Measurements from ENCODE around the gene CD70.
"Not testable (repeated sequence)": the region's sequence is repeated elsewhere in the genome, so short reads cannot be mapped to it uniquely, and the experiment has no call there.

CD70 gene

DNA sequence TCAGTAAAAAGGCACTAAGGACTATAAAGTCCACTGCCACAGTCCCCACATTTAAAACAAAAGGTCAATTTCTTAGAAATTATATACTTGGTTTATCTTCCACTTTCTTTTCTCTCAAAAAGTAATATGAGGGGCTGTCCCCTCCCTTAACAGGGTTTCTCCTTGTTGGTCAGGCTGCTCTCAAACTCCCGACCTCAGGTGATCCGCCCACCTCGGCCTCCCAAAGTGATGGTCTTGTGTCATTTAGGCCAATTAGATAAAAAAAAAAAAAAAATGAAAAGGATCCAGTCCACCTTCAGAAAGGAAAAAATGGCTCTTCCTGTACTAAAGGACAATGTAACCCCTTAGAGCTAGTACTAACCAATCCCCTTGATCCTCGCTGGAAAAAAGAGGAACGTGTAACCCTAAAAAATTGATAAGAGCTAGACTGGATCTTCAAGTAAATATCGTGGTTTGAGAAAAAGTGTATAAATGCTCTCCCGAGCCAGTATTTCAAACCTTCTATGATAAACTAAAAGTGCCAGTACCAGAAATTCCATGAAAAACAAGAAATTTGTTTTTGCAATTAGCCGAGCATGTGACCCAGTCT lies 9.0 kb upstream of the CD70 start:
- no peak for DNase-seq (ENCODE audit: low spot score)
- TF ChIP-seq, protein P1, sequence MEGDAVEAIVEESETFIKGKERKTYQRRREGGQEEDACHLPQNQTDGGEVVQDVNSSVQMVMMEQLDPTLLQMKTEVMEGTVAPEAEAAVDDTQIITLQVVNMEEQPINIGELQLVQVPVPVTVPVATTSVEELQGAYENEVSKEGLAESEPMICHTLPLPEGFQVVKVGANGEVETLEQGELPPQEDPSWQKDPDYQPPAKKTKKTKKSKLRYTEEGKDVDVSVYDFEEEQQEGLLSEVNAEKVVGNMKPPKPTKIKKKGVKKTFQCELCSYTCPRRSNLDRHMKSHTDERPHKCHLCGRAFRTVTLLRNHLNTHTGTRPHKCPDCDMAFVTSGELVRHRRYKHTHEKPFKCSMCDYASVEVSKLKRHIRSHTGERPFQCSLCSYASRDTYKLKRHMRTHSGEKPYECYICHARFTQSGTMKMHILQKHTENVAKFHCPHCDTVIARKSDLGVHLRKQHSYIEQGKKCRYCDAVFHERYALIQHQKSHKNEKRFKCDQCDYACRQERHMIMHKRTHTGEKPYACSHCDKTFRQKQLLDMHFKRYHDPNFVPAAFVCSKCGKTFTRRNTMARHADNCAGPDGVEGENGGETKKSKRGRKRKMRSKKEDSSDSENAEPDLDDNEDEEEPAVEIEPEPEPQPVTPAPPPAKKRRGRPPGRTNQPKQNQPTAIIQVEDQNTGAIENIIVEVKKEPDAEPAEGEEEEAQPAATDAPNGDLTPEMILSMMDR (IDR thresholded peaks at IDR 0.05; ENCODE audit: extremely low read depth, missing control alignments), result no peak

DNA sequence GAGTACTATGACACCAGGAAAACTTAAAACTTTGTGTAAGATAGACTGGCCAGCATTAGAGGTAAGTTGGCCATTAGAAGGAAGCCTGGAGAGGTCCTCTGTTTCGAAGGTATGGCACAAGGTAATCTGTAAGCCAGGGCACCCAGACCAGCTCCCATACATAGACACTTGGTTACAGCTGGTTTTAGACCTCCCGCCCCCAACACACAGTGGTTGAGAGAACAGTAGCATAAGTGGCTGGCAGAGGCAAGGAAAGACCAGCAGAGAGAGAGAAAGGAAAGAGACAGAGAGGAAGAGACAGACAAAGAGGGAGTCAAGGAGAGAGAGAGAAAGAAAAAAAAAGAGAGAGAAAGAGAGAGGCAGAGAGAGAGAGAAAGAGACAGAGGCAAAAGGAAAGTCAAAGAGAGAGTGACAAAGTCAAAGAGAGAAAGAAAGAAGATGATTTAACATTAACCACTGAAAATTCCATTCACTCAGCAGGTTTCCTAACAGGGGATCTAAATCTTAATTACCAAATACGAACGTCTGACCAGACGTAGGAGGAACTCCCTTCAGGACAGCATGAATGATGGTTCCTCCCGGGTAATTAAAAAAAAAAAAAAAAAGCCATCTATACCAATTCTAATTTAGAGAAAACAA lies 7.4 kb upstream of the CD70 start:
- not testable (repeated sequence) for DNase-seq (ENCODE audit: low spot score)

DNA sequence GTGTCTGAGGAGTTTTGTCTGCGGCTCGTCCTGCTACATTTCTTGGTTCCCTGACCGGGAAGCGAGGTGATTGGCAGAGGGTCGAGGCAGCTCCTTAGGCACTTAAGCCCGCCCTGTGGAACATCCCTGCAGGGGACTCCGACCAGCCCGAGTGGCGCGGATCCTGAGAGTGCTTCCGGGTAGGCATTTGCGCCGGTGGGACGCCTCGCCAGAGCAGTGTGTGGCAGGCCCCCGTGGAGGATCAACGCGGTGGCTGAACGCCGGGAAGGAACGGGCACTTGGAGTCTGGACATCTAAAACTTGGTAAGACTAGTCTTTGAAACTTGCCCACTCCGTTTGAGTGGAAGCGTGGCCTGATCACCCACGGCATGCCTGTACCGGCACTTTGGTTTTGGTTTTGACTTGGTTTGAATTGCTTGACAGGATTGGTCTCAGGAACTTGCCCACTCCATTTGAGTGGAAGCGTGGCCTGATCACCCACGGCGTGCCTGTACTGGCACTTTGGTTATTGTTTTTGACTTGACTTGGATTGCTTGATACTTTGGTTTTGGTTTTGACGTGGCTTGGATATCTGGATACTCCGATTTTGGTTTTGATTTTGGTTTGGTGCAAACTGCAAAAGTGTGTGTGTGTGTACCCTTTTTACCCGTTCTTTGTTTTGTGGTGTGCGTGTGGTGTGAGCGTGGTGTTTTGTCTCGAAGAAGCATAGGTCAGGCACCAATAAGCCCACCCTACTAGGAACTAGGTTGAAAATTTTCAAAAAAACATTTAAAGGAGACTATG lies 6.7 kb upstream of the CD70 start:
- DNase-seq (ENCODE audit: low spot score), result not testable (repeated sequence)

DNA sequence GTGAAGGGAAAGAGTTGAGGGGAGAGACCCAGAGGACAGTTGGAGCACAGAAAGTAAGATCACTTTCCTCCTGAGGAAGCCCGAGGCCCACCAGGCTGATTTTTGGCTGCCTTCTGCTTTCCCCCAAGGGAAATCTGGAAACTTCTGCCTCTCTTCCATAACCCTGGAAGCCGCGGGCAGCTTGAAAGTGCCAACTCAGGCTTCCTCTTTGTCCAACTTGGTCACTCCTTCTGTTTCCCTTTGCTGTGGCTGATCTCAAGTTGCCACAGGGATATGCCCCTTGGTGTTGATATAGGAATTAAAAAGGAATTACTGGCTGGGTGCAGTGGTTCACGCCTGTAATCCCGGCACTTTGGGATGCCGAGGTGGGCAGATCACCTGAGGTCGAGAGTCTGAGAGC lies 5.7 kb upstream of the CD70 start:
- DNase-seq (ENCODE audit: low spot score), result no peak
- TF ChIP-seq, protein P1 (IDR thresholded peaks at IDR 0.05; ENCODE audit: extremely low read depth, missing control alignments), result no peak

DNA sequence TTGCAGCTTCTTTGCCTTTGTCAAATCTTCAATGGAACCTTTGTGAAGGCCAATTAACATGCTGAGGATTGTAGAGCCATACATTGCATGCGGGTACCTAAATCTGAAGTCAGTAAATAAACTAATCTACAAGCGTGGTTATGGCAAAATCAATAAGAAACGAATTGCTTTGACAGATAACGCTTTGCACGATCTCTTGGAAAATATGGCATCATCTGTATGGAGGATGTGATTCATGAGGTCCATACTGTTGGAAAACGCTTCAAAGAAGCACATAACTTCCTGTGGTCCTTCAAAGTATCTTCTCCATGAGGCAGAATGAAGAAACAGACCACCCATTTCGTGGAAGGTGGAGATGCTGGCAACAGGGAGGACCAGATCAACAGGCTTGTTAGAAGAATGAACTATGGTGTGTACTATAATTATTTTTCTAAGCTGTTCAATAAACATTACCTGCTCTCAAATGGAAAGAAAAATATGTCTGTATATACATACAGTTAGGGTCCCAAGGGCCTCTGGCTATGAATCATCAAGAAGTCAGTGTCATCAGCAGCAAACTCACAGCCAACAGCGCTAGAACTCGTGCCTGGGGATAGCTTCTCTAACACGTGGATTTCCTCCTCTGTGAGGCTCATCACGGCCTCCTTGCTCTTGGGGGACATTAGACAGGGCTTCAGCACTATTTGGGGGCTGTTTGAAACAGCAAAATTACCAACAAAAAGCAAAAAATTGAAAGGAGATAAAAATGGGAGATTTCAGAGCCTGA lies 2.9 kb upstream of the CD70 start:
- TF ChIP-seq, protein P1 (IDR thresholded peaks at IDR 0.05; ENCODE audit: extremely low read depth, missing control alignments), result no peak
- peak; percentile 40 for DNase-seq (ENCODE audit: low spot score)

DNA sequence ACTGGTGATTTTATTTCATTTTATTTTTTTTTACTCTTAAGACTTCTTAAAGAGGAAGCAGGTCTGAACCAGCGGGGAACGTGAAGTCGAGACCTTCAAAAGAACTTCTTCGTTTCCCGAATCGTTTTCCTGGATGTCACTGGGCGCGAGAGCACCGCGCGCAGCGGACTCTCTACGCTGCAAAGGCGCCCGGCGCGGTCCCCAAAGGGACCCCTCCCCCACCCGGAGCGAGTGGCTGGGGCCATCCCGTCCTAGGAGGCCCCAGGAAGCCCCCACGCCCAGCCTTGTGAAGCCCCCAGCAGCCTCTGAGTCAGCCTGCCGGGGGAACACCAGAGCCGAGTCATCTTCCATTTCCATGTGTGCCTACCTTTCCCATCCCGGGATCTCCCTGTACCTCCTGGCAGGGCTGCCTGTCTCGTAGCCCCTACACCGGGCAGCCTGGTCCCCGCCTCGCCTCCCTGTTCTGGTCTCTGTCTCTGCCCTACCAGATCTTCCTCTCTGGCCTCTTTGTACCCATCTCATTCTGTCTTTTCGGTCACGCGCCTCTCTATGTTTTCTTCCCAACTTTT lies 608 bp downstream of the CD70 start:
- TF ChIP-seq, protein P1 (IDR thresholded peaks at IDR 0.05; ENCODE audit: extremely low read depth, missing control alignments), result no peak
- no peak for DNase-seq (ENCODE audit: low spot score)

DNA sequence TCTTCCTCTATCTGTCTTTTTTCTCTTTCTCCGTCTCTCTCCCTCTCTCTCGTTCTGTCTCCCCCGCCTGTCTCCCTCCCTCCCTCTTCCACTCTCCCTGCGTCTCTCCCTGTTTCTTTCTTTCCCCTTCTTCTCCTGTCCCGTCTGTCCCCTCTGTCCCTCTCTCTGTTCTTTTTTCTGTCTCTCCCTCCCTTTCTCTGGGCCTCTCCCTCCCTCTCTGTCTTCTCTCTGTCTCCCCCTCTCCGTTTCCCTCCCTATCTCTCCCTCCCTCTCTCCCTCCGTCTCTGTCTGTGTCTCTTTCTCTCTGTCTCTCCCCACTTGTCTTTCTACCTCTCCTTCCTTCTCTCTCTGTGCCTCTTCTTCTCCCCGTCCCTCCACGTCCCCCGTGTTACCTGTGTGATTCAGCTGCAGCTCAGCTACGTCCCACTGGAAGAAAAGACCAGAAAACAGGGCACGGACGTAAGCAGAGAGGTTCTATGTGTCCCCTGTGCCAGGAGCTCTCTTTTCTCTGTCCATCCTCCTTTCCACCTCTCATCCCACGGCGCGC lies 1.2 kb downstream of the CD70 start:
- no peak for DNase-seq (ENCODE audit: low spot score)
- TF ChIP-seq, protein P1 (IDR thresholded peaks at IDR 0.05; ENCODE audit: extremely low read depth, missing control alignments), result no peak

Data from GM20000 (cell line).